Measurements from ENCODE around the gene NFS1.

NFS1 gene

GRCh38 chr20:35641743-35642142 lies 57.4 kb downstream of the NFS1 start:
- DNase-seq (ENCODE audit: low read depth in 2 of 2): no peak

- DNase-seq (ENCODE audit: low read depth in 2 of 2): no peak
Observed at GRCh38 chr20:35640724-35641123, 58.4 kb downstream of the NFS1 start.

GRCh38 chr20:35638751-35639150 lies 60.4 kb downstream of the NFS1 start:
- no peak for DNase-seq (ENCODE audit: low read depth in 2 of 2)

- no peak for DNase-seq (ENCODE audit: low read depth in 2 of 2)
Observed at GRCh38 chr20:35637276-35637675, 61.9 kb downstream of the NFS1 start.

- DNase-seq (ENCODE audit: low read depth in 2 of 2): no peak
Observed at GRCh38 chr20:35636095-35636494, 63.1 kb downstream of the NFS1 start.

GRCh38 chr20:35635652-35636051 lies 63.5 kb downstream of the NFS1 start:
- no peak for DNase-seq (ENCODE audit: low read depth in 2 of 2)

GRCh38 chr20:35632539-35633115 lies 66.5 kb downstream of the NFS1 start:
- DNase-seq (ENCODE audit: low read depth in 2 of 2): no peak

GRCh38 chr20:35630636-35631035 lies 68.5 kb downstream of the NFS1 start:
- no peak for DNase-seq (ENCODE audit: low read depth in 2 of 2)

GRCh38 chr20:35629427-35630145 lies 69.6 kb downstream of the NFS1 start:
- DNase-seq (ENCODE audit: low read depth in 2 of 2): no peak

- DNase-seq (ENCODE audit: low read depth in 2 of 2): no peak
Observed at GRCh38 chr20:35627121-35627520, 72.0 kb downstream of the NFS1 start.

- DNase-seq (ENCODE audit: low read depth in 2 of 2): no peak
Observed at GRCh38 chr20:35626386-35627001, 72.7 kb downstream of the NFS1 start.

GRCh38 chr20:35625584-35626385 lies 73.4 kb downstream of the NFS1 start:
- DNase-seq (ENCODE audit: low read depth in 2 of 2): no peak

- DNase-seq (ENCODE audit: low read depth in 2 of 2): no peak
Observed at GRCh38 chr20:35621560-35621946, 77.6 kb downstream of the NFS1 start.

GRCh38 chr20:35620818-35621559 lies 78.2 kb downstream of the NFS1 start:
- no peak for DNase-seq (ENCODE audit: low read depth in 2 of 2)

- peak; percentile 49 to 59 for DNase-seq (ENCODE audit: low read depth in 2 of 2)
Observed at GRCh38 chr20:35619196-35620095, 79.7 kb downstream of the NFS1 start.

- no peak for DNase-seq (ENCODE audit: low read depth in 2 of 2)
Observed at GRCh38 chr20:35618263-35619131, 80.7 kb downstream of the NFS1 start.
